Breast epithelium (tissue), 3 donors: ENCODE measurements around the gene FAXDC2.

Source experiments
- POLR2A ChIP-seq: fragments of 450-650 bp; IDR thresholded peaks from one replicate; pipeline ENCODE4 v1.6.1; 2016; ENCODE audit warnings: antibody characterized with exemption, mild to moderate bottlenecking, moderate library complexity
- POLR2AphosphoS5 ChIP-seq, 3 donors: sonication (generic); formaldehyde crosslinking; IDR thresholded peaks; one replicate each; pipeline ENCODE4 v1.6.1; 2017; ENCODE audit warnings: antibody characterized with exemption in 3 of 3
- TF ChIP-seq, protein P1 (sequence below), 3 donors: fragments of 450-650 bp; IDR thresholded peaks; one replicate each; pipeline ENCODE4 v1.5.1; 2016 to 2017; ENCODE audit warnings: antibody characterized with exemption in 3 of 3, mild to moderate bottlenecking in 3 of 3, moderate library complexity in 3 of 3

DNA sequence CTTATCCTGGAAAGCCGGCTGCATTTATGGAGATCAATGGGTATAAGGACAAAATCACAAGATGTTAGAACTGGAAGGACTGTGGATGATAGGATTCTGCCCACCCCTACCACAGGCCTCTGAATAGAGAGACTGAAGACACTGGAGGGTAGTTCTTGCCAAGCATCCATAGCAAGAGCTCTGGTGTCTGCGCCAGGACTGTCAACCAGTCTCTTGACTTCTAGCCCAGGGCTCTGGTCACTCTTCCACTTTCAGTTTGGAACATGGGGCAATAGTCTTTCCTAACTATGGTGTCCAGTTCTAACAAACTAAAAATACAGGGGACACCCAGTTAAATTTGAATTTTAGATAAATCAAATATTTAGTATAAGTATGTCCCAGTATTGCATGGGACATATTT is 71.9 kb downstream of the FAXDC2 start:
- TF ChIP-seq, protein P1, sequence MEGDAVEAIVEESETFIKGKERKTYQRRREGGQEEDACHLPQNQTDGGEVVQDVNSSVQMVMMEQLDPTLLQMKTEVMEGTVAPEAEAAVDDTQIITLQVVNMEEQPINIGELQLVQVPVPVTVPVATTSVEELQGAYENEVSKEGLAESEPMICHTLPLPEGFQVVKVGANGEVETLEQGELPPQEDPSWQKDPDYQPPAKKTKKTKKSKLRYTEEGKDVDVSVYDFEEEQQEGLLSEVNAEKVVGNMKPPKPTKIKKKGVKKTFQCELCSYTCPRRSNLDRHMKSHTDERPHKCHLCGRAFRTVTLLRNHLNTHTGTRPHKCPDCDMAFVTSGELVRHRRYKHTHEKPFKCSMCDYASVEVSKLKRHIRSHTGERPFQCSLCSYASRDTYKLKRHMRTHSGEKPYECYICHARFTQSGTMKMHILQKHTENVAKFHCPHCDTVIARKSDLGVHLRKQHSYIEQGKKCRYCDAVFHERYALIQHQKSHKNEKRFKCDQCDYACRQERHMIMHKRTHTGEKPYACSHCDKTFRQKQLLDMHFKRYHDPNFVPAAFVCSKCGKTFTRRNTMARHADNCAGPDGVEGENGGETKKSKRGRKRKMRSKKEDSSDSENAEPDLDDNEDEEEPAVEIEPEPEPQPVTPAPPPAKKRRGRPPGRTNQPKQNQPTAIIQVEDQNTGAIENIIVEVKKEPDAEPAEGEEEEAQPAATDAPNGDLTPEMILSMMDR (IDR thresholded peaks at IDR 0.05): no peak
- TF ChIP-seq POLR2A (no peak), POLR2AphosphoS5 (IDR thresholded peaks at IDR 0.05) (no peak)
